ENCODE measurements around the gene DIPK2B. TPM values are rescaled to one million over a fixed set of nuclear protein-coding genes. Genes with fewer than 3 reads are reported as not detected.

DIPK2B gene
- total RNA-seq (2012; rRNA removed) = not detected in 2 replicates

- Histone ChIP-seq H3K4me2 (ENCODE audit: low read length) (no peak within 1 kb of the TSS), H3K4me3 (ENCODE audit: low read length) (no peak within 1 kb of the TSS), H3K27me3 (ENCODE audit: control insufficient read depth, insufficient read depth, low read length) (peaks cover 43% of the 10 kb centered on the region), H3K9me3 (replicated peaks; ENCODE audit: low read length) (no peaks in the 10 kb centered on the region), H3K36me3 (ENCODE audit: insufficient read depth, low read length) (no peaks in the 10 kb centered on the region), H3K9ac (ENCODE audit: low read depth, low read length) (no peak within 1 kb of the TSS), H3K4me1 (ENCODE audit: control insufficient read depth, insufficient read depth, low read length) (no peaks in the 10 kb centered on the region)
These were observed at the start of gene DIPK2B for GRCh38 chrX:45200741-45201234. DIPK2B (minus strand) TSS chrX:45200876; CDS start chrX:45200826, 50 bp downstream.

GRCh38 chrX:45240301-45240700 lies 39.6 kb upstream of the DIPK2B start:
- Histone ChIP-seq H3K4me1 (ENCODE audit: control insufficient read depth, insufficient read depth, low read length) (no peaks in the 10 kb centered on the region), H3K9me3 (replicated peaks; ENCODE audit: low read length) (no peaks in the 10 kb centered on the region), H3K36me3 (ENCODE audit: insufficient read depth, low read length) (no peaks in the 10 kb centered on the region), H3K9ac (ENCODE audit: low read depth, low read length) (no peak overlapping the region), H3K27me3 (ENCODE audit: control insufficient read depth, insufficient read depth, low read length) (peaks cover 28% of the 10 kb centered on the region), H3K4me2 (ENCODE audit: low read length) (no peak overlapping the region), H3K4me3 (ENCODE audit: low read length) (no peak overlapping the region)

- no peak overlapping the region for H3K4me3 ChIP-seq (ENCODE audit: low read length)
- H3K9me3 ChIP-seq (replicated peaks; ENCODE audit: low read length) = no peaks in the 10 kb centered on the region
- H3K36me3 ChIP-seq (ENCODE audit: insufficient read depth, low read length) = no peaks in the 10 kb centered on the region
- H3K4me1 ChIP-seq (ENCODE audit: control insufficient read depth, insufficient read depth, low read length) = no peaks in the 10 kb centered on the region
- H3K27me3 ChIP-seq (ENCODE audit: control insufficient read depth, insufficient read depth, low read length) = peaks cover 31% of the 10 kb centered on the region
- no peak overlapping the region for H3K9ac ChIP-seq (ENCODE audit: low read depth, low read length)
- no peak overlapping the region for H3K4me2 ChIP-seq (ENCODE audit: low read length)
These were observed 37.8 kb upstream of the DIPK2B start for GRCh38 chrX:45238489-45238888.

- no peaks in the 10 kb centered on the region for H3K36me3 ChIP-seq (ENCODE audit: insufficient read depth, low read length)
- H3K4me1 ChIP-seq (ENCODE audit: control insufficient read depth, insufficient read depth, low read length) = no peaks in the 10 kb centered on the region
- no peak overlapping the region for H3K4me3 ChIP-seq (ENCODE audit: low read length)
- H3K9me3 ChIP-seq (replicated peaks; ENCODE audit: low read length) = no peaks in the 10 kb centered on the region
- H3K27me3 ChIP-seq (ENCODE audit: control insufficient read depth, insufficient read depth, low read length) = peaks cover 38% of the 10 kb centered on the region
- H3K9ac ChIP-seq (ENCODE audit: low read depth, low read length) = no peak overlapping the region
- no peak overlapping the region for H3K4me2 ChIP-seq (ENCODE audit: low read length)
These were observed 32.9 kb upstream of the DIPK2B start for GRCh38 chrX:45233531-45233930.

GRCh38 chrX:45232139-45232538 lies 31.5 kb upstream of the DIPK2B start:
- H3K27me3 ChIP-seq (ENCODE audit: control insufficient read depth, insufficient read depth, low read length) = peaks cover 30% of the 10 kb centered on the region
- H3K4me2 ChIP-seq (ENCODE audit: low read length) = no peak overlapping the region
- no peaks in the 10 kb centered on the region for H3K9me3 ChIP-seq (replicated peaks; ENCODE audit: low read length)
- H3K4me3 ChIP-seq (ENCODE audit: low read length) = no peak overlapping the region
- H3K9ac ChIP-seq (ENCODE audit: low read depth, low read length) = no peak overlapping the region
- no peaks in the 10 kb centered on the region for H3K4me1 ChIP-seq (ENCODE audit: control insufficient read depth, insufficient read depth, low read length)
- H3K36me3 ChIP-seq (ENCODE audit: insufficient read depth, low read length) = no peaks in the 10 kb centered on the region

- Histone ChIP-seq H3K9me3 (replicated peaks; ENCODE audit: low read length) (no peaks in the 10 kb centered on the region), H3K36me3 (ENCODE audit: insufficient read depth, low read length) (no peaks in the 10 kb centered on the region), H3K4me2 (ENCODE audit: low read length) (no peak overlapping the region), H3K4me1 (ENCODE audit: control insufficient read depth, insufficient read depth, low read length) (no peaks in the 10 kb centered on the region), H3K27me3 (ENCODE audit: control insufficient read depth, insufficient read depth, low read length) (peaks cover 23% of the 10 kb centered on the region), H3K4me3 (ENCODE audit: low read length) (no peak overlapping the region), H3K9ac (ENCODE audit: low read depth, low read length) (no peak overlapping the region)
These were observed 29.7 kb upstream of the DIPK2B start for GRCh38 chrX:45230410-45230809.

GRCh38 chrX:45229348-45229747 lies 28.7 kb upstream of the DIPK2B start:
- H3K27me3 ChIP-seq (ENCODE audit: control insufficient read depth, insufficient read depth, low read length) = peaks cover 23% of the 10 kb centered on the region
- H3K36me3 ChIP-seq (ENCODE audit: insufficient read depth, low read length) = no peaks in the 10 kb centered on the region
- H3K9ac ChIP-seq (ENCODE audit: low read depth, low read length) = no peak overlapping the region
- H3K4me2 ChIP-seq (ENCODE audit: low read length) = no peak overlapping the region
- H3K4me1 ChIP-seq (ENCODE audit: control insufficient read depth, insufficient read depth, low read length) = no peaks in the 10 kb centered on the region
- H3K9me3 ChIP-seq (replicated peaks; ENCODE audit: low read length) = no peaks in the 10 kb centered on the region
- no peak overlapping the region for H3K4me3 ChIP-seq (ENCODE audit: low read length)

GRCh38 chrX:45228126-45228525 lies 27.4 kb upstream of the DIPK2B start:
- no peak overlapping the region for H3K9ac ChIP-seq (ENCODE audit: low read depth, low read length)
- no peaks in the 10 kb centered on the region for H3K4me1 ChIP-seq (ENCODE audit: control insufficient read depth, insufficient read depth, low read length)
- no peak overlapping the region for H3K4me3 ChIP-seq (ENCODE audit: low read length)
- no peak overlapping the region for H3K4me2 ChIP-seq (ENCODE audit: low read length)
- no peaks in the 10 kb centered on the region for H3K9me3 ChIP-seq (replicated peaks; ENCODE audit: low read length)
- H3K27me3 ChIP-seq (ENCODE audit: control insufficient read depth, insufficient read depth, low read length) = peaks cover 23% of the 10 kb centered on the region
- H3K36me3 ChIP-seq (ENCODE audit: insufficient read depth, low read length) = no peaks in the 10 kb centered on the region

GRCh38 chrX:45208121-45208856 lies 7.6 kb upstream of the DIPK2B start:
- peaks cover 6% of the 10 kb centered on the region for H3K9me3 ChIP-seq (replicated peaks; ENCODE audit: low read length)
- no peak overlapping the region for H3K4me3 ChIP-seq (ENCODE audit: low read length)
- H3K4me1 ChIP-seq (ENCODE audit: control insufficient read depth, insufficient read depth, low read length) = no peaks in the 10 kb centered on the region
- H3K9ac ChIP-seq (ENCODE audit: low read depth, low read length) = no peak overlapping the region
- H3K4me2 ChIP-seq (ENCODE audit: low read length) = no peak overlapping the region
- H3K27me3 ChIP-seq (ENCODE audit: control insufficient read depth, insufficient read depth, low read length) = peaks cover 12% of the 10 kb centered on the region
- H3K36me3 ChIP-seq (ENCODE audit: insufficient read depth, low read length) = no peaks in the 10 kb centered on the region

- no peak overlapping the region for H3K4me3 ChIP-seq (ENCODE audit: low read length)
- no peak overlapping the region for H3K9ac ChIP-seq (ENCODE audit: low read depth, low read length)
- H3K27me3 ChIP-seq (ENCODE audit: control insufficient read depth, insufficient read depth, low read length) = peaks cover 40% of the 10 kb centered on the region
- peaks cover 6% of the 10 kb centered on the region for H3K9me3 ChIP-seq (replicated peaks; ENCODE audit: low read length)
- H3K36me3 ChIP-seq (ENCODE audit: insufficient read depth, low read length) = no peaks in the 10 kb centered on the region
- H3K4me1 ChIP-seq (ENCODE audit: control insufficient read depth, insufficient read depth, low read length) = no peaks in the 10 kb centered on the region
- no peak overlapping the region for H3K4me2 ChIP-seq (ENCODE audit: low read length)
These were observed 1.5 kb upstream of the DIPK2B start for GRCh38 chrX:45202171-45202570.

GRCh38 chrX:45198706-45199105 lies 2.0 kb downstream of the DIPK2B start:
- H3K9ac ChIP-seq (ENCODE audit: low read depth, low read length) = no peak overlapping the region

GRCh38 chrX:45198301-45198700 lies 2.4 kb downstream of the DIPK2B start:
- Histone ChIP-seq H3K36me3 (ENCODE audit: insufficient read depth, low read length) (no peaks in the 10 kb centered on the region), H3K27me3 (ENCODE audit: control insufficient read depth, insufficient read depth, low read length) (peaks cover 50% of the 10 kb centered on the region), H3K9me3 (replicated peaks; ENCODE audit: low read length) (no peaks in the 10 kb centered on the region), H3K4me1 (ENCODE audit: control insufficient read depth, insufficient read depth, low read length) (no peaks in the 10 kb centered on the region), H3K4me2 (ENCODE audit: low read length) (no peak overlapping the region), H3K4me3 (ENCODE audit: low read length) (no peak overlapping the region), H3K9ac (ENCODE audit: low read depth, low read length) (no peak overlapping the region)

More at GRCh38 chrX:45198706-45199105, 2.0 kb downstream of the DIPK2B start:
- Histone ChIP-seq H3K4me1 (ENCODE audit: control insufficient read depth, insufficient read depth, low read length) (no peaks in the 10 kb centered on the region), H3K4me2 (ENCODE audit: low read length) (no peak overlapping the region), H3K27me3 (ENCODE audit: control insufficient read depth, insufficient read depth, low read length) (peaks cover 50% of the 10 kb centered on the region), H3K9me3 (replicated peaks; ENCODE audit: low read length) (no peaks in the 10 kb centered on the region), H3K4me3 (ENCODE audit: low read length) (no peak overlapping the region), H3K36me3 (ENCODE audit: insufficient read depth, low read length) (no peaks in the 10 kb centered on the region)
